Breast epithelium (tissue), 3 donors: ENCODE measurements around the gene PWWP2B.

Experiments used
- CTCF ChIP-seq, 3 donors: fragments of 450-650 bp; IDR thresholded peaks; one replicate each; pipeline ENCODE4 v1.5.1; 2016 to 2017; ENCODE audit warnings: antibody characterized with exemption in 3 of 3, mild to moderate bottlenecking in 3 of 3, moderate library complexity in 3 of 3
- POLR2A ChIP-seq: fragments of 450-650 bp; IDR thresholded peaks from one replicate; pipeline ENCODE4 v1.6.1; 2016; ENCODE audit warnings: antibody characterized with exemption, mild to moderate bottlenecking, moderate library complexity

- TF ChIP-seq CTCF (IDR thresholded peaks at IDR 0.05) (no peak), POLR2A (no peak)
Measured at GRCh38 chr10:132397036-132397541, at the start of gene PWWP2B.
